Measurements from ENCODE around the gene ZNF445.

DNA sequence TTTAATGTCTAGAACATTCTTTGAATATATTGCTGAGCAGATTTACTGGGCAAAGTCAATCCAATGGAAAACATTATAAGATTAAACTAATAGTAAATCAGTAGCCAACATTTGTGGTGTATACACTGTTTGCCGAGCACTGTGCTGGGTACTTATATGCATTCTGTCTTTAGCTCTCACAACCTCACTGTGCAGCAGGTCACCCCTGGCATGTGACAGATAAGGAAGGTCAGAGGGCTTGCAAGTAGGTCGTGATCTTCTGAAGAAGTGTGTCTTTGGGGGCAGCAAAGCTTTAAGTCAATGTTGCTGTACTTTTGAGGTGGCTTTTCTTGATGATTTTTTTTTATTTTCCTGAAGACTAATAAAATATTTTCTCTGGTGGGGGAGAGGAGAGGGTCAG, 76.7 kb downstream of the ZNF445 start:
- TF ChIP-seq, protein P1, sequence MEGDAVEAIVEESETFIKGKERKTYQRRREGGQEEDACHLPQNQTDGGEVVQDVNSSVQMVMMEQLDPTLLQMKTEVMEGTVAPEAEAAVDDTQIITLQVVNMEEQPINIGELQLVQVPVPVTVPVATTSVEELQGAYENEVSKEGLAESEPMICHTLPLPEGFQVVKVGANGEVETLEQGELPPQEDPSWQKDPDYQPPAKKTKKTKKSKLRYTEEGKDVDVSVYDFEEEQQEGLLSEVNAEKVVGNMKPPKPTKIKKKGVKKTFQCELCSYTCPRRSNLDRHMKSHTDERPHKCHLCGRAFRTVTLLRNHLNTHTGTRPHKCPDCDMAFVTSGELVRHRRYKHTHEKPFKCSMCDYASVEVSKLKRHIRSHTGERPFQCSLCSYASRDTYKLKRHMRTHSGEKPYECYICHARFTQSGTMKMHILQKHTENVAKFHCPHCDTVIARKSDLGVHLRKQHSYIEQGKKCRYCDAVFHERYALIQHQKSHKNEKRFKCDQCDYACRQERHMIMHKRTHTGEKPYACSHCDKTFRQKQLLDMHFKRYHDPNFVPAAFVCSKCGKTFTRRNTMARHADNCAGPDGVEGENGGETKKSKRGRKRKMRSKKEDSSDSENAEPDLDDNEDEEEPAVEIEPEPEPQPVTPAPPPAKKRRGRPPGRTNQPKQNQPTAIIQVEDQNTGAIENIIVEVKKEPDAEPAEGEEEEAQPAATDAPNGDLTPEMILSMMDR (IDR thresholded peaks at IDR 0.05), result no peak
- no peak for TF ChIP-seq POLR2A (IDR thresholded peaks at IDR 0.05)

Data from body of pancreas (tissue), 4 donors.